NCI-H2171 (cell line): ENCODE measurements around the gene OR51A2.
"Not testable (repeated sequence)": the region's sequence is repeated elsewhere in the genome, so short reads cannot be mapped to it uniquely, and the experiment has no call there.

ENCODE experiments used
- DNase-seq: peaks from one replicate; lab custom pipeline; 2025; lab: John Stamatoyannopoulos, UW

Gene OR51A2, protein sequence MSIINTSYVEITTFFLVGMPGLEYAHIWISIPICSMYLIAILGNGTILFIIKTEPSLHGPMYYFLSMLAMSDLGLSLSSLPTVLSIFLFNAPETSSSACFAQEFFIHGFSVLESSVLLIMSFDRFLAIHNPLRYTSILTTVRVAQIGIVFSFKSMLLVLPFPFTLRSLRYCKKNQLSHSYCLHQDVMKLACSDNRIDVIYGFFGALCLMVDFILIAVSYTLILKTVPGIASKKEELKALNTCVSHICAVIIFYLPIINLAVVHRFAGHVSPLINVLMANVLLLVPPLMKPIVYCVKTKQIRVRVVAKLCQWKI

DNA sequence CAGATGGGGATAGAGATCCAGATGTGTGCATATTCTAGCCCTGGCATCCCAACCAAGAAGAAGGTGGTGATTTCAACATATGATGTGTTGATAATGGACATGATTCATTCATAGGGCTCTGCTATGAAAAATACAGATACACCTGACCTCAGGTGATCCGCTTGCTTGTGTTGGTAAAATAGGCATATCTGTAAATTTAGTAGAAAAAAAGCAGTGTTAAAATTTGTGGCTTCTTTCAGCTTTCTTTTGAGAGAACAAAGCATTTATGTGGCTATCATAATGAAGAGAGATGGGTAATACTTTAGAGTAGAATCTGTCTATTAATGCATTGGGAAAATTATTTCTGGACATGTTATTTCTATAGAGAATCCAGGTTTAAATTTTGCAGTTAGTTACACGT, at the start of gene OR51A2:
TSS of gene OR51A2 (minus strand) at position 101 of the 400 bp plus-strand sequence. CDS start at position 101, 0 bp downstream.
- not testable (repeated sequence) for DNase-seq

DNA sequence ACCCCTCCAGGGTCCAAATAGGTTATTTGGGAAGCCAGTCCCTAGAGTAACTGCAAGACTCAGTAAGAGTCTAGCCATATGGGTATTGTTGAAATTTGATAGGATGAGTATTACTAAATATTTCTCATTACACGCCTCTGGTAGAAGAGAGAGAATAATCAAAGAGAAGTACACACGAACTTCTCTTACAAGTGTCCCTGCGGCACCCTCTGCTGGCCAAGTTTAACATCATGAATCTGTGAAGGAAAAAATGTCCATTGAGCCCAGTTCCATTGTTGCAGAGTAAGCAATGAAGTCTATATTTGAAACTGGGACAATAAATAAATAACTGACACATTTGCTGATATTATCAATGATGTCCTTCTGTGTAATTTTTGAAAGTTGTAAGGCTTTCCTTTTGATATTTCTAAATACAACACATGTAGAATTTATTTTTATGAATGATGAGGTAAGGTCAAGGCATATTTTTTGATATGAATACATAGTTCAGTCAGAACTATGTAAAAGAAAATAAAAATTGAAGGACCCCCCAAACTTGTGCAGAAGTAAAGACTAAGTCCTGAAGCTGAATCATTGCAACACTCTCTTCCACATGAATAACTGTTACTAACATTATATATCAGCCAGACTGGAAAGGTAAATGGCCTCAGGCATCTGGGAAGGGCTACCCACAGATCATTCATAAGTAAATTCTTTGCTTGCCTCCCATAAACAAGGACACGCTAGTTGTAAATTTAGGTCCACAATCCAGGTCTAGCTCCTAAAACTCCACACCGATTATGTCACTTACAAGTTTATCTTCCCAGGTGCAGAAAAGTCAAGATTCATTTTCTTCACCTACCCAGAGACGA, 49.1 kb upstream of the OR51A2 start:
- no peak for DNase-seq

DNA sequence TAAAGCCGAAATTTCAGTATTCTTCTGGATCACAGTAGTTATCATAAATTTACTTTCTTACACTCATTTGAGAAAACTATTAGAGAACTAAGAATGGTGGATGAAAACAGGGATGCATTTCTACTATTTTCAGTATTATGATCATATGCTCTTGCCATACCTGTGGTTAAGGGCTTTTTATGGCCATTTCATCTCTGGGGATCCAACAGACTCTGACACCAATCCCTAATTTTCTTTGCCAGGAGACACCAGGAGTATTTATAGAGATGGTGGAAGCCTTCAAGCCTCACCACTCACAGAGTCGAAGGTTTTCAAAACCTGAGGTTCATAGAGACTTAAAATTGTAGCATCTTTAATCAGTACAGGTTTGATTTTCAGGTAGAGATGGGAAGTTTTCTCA, 39.0 kb upstream of the OR51A2 start, which contains the start of gene OR51L1:
TSS of gene OR51L1 (plus strand) at position 301 of the 400 bp plus-strand sequence. CDS start 4,132 bp downstream, outside the sequence.
- no peak for DNase-seq

DNA sequence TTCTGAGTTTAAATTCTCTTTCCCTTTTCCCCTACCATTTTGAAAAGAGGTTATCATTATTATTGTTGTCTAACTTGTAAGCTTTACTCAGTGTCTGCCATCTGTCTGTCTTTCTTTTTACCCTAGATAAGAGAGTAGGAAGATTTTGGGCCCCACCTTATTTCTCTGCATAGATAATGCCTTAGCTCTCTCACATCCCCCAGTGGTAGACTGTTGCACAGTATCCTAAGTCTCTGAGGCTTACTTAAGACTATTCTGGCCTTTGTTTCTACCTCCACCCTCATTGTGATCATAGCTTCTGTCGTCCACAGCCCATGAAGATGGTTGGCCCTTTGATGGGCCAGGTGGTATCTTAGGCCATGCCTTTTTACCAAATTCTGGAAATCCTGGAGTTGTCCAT, 35.5 kb upstream of the OR51A2 start:
- no peak for DNase-seq

DNA sequence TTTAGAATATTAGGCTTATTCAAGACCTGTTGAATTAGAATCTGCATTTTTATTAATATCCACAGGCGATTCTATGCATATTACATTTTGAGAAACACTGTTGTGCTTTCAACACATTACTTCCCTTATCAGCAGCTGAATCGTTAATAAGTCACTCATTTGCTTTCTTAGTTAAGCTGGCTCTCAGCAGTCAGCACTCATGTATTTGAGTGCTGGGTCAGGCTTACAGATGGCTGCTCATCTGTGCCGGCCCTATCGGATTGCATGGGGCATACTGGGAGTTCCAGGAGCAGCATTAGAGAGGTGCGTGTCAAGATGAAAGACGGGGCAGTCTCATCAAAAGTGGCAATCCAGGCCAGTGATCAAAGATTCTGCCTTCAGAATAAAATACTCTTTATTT, 28.3 kb upstream of the OR51A2 start:
- no peak for DNase-seq

DNA sequence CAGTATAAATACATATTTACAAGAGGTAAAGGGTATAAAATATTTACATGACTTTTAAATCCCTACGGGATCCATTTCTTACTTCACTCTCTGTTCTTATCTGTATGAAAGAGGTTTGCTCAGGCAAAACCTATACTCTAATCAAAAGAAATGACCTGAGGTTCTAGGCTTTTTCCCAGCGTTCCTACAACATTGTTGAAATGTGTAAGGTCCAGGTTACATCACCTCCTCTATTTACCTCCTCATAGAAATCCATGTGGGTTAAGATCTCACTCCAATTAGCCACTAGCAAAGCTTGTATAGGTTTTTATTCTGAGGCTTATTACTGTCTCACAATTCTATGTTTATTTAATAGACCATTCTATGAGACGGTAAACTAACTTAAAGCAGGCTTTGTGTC, 27.2 kb upstream of the OR51A2 start:
- no peak for DNase-seq

DNA sequence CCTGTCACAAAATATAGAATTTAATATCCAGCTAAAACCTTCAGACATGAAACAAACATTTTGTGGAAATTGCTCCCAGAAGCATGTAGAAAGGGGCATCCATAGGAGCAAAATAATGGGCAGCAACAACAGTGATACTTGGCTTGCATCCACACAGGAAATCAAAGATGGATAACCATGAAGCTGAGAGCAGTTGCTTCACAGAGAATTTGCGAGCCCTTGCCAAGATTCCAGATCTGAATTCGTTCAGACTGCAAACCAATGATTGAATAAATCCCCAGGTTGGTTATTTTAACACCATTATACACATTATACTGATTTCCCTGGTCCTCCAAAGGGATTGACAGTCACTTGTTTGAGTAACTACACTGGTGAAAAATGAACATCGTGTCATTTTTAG, 23.5 kb upstream of the OR51A2 start:
- DNase-seq: no peak

DNA sequence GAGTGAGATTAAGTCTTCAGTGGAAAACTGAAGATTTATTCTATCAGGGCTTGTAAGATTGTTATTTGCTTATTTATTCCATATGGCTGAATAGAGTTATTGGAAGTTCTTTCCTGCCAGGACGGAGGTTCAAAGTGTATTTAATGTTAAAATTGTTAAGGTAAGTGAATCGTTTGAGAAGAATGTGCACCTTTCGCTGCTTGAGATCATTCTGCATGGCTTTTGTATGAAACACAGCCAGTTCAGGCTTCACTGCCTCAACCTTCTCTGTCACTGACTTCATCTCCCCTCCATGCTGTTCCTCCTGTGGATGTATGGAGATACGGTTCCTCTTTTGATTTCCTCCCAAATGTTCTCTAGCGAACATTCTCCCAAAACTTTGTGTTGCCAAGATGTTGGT, 19.9 kb upstream of the OR51A2 start:
- no peak for DNase-seq

DNA sequence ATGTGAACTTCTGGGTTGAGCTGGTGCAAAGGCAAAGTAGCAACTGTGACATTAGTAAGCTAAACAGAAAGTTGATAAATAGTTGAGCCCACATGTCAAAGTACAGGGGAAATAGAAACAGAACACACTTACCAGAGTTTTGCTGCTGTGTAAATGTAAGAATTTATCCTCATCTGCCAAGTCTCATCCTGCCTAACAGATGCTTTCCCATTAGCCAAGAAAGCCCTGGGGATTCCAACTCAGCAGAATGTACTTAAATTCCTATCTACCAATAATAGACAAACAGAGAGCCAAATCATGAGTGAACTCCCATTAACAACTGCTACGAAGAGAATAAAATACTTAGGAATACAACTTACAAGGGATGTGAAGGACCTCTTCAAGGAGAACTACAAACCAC, 7.3 kb upstream of the OR51A2 start:
- DNase-seq: no peak

DNA sequence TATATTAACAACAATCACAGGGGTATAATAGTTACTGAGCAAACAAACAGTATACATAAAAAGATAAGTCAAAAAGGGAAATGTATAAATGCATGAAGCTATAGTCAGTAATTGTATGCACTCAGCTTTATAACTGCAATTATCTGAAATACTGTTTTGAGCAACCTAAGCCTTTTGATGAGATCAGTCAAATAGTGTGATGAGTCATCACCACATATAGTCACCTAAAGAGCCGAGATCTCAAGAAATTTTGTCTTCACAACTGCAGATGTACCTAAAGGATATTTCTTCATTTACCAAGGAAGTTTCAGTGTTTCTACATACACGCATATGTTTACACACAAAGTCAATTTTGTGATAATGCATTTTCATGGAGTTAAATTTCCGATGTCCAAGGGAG, 5.4 kb upstream of the OR51A2 start:
- no peak for DNase-seq

DNA sequence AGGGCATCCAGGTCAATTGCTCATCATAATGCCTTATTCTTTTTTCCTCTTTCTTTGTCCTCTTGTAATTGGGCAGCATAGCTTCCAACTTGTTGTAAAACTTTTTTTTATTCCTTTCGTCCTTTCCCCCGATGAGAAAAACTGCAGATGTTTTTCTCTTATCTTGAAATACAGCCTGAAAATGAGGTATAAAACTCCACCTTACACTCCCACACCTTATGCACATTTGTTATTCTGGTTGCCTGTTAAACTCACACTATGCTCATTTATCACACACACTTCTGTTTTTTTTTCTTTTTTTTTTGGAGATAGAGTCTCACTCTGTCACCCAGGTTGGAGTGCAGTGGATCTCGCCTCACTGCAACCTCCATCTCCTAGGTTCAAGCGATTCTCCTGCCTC, 1.9 kb upstream of the OR51A2 start:
- DNase-seq: no peak

DNA sequence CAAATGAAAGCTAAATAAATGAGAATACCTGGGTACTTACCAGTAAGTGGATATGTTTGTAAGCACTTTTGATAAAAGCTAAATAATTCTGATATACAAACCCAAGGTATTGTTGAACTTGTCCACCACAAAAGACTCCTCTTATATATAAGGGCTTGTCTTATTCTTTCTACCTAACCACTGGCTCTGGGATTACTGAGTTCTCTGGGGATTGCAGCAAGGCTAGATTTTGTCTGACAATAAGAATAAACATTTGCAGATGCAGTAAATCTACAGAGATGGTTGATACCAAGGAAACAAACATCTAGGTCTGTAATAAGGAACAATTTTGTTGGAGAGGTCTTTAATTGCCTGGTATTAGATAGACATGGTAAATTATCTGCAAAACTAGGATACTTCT, 8.0 kb downstream of the OR51A2 start, which contains the start of gene OR51A4:
TSS of gene OR51A4 (minus strand) at position 101 of the 400 bp plus-strand sequence. CDS start 505 bp downstream, outside the sequence.
- no peak for DNase-seq

DNA sequence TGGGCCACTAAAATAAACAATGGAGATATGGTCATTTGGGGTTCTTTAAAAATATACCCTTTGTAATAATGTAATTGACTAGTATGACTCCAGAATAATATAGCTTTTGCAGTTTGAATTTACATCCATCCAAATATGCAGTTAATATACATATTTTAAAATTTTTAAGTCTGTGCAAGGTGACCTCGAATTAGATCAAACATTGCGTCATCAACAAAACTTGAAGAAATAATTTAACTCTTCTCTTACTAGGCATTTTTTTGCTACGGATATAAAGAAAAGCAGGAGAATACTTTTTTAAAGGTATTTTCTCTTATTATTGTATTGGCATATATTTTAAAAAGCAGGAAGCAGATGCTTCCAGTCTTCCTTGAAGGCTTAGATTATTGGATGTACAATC, 18.8 kb downstream of the OR51A2 start:
- no peak for DNase-seq

DNA sequence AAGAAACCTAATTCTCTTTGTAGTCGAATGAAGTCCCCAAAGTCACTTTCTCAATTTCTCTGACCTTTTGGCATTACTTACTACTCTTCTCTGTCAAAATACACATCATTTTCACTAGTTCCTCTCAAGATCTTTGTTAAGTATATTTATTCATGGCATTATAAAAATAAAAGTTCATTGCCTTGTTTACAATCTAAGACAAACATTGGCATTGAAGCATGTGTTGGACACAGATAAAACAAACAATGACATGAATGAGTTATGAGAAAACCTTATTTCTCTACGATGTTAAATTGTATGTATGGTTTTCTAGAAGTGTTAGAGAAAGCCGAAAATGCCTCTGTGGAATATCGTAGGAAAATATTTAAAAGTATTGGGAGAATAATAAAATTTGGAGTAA, 22.8 kb downstream of the OR51A2 start:
- DNase-seq: no peak

DNA sequence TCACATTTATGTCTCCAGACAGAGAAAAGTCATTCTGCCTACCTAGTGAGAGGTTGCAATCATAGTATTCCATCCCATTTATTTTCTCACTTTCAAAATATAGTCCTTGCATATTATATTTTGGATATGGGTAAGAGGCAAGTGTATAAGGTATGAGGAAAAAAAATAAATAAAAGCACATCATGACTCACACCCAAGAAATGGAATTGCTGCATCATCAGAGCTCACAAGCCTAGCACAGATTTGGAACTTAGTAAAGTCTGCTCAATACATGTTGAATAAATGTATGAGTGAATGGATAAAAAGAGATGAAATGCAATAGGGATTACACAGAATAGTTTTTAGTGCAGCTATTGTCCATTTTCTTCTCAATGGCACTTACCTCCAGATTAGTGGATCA, 28.9 kb downstream of the OR51A2 start:
- no peak for DNase-seq

DNA sequence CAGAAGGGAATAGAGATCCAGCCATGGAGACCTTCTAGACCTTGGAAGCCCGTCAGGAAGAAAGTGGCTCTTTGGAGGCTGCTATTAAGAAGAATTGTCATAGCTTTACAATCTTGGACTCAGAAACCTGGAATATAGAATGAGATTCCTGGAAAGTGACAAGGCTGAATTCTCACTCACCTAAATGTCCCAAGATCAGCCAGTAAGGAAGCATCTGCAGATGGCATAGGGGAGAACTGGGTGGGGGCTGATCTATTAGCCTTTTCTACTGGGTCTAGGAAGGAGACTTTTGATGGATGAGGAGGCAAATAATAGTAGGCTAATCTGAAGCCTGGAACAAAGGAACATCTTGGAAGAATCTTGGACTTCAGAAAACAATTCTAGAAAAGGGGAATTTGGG, 31.3 kb downstream of the OR51A2 start, which contains the start of gene OR51G1:
TSS of gene OR51G1 (minus strand) at position 101 of the 400 bp plus-strand sequence. CDS start at position 101, 0 bp downstream.
- DNase-seq: no peak

DNA sequence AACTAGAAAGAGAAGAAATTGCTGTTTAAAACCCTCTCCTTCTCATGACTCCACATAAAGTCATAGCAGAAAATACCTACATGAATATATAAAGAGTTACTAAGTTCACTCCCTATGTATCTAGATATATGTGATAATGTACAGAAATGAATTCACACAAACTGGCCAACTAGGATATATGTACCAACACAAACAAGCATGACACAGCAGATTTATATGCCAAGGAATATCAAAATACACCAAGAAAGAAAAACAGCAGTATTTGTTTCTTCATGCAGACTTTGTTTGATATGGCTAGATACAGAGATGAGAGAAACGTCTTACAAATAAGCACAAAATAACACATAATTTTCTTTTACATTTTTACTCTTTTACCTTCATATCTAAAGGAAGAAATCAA, 33.2 kb downstream of the OR51A2 start:
- no peak for DNase-seq

DNA sequence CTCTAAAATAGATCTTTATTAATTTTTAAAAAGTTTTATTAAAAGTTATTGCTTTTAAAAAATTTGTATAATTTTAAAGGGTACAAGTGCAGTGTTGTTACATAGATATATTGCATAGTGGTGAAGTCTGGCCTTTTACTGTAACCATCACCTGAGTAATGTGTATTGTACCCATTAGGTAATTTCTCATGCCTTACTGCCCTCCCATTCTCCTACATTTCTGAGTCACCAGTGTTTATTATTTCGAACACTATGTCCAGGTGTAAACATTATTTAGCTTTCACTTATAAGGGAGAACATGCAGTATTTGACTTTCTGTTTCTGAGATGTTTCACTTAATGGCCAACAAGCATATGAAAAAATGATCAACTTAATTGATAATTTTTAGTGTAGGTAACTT, 33.7 kb downstream of the OR51A2 start:
- DNase-seq: no peak

DNA sequence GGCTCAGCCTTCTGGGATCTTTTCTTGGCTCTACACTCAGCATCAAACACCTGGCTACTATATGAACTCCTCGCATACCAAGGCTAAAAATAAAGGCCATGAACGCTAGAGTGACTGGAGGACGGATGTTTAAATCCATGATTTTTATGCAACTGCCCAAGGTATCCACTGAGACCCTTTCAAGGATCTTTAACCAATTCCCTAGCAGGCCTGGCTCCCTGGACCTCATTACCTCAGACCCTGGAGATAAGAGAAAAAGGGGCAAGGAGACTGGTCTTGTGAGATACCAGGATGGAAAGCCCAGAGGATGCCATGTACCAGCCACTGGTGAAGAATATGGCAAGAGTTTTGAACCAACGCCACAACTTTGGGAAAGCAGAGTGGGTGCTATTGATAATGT, 36.3 kb downstream of the OR51A2 start, which contains the start of gene OR51G2:
TSS of gene OR51G2 (minus strand) at position 101 of the 400 bp plus-strand sequence. CDS start 3,687 bp downstream, outside the sequence.
- DNase-seq: no peak

DNA sequence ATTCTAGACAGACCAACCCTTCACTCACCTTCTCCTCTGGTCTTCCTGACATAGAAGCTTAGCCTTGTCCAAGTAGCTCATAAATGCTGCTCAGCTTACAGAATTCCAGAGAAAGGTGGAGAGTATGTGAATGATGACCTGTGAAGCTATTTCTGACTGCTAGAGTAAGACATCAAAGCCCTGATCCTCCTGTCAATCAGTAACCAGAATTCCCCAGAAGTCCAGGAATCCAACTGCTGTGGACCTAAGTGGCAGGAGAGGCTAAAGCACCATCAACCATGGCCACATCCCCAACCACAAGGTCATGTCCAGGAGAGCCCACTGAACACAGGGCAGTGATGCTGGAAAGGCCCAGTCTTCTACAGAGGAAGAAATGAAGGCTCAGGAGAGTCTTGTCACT, 38.9 kb downstream of the OR51A2 start:
- no peak for DNase-seq
